ENCODE results near the gene C3orf20. TPM values are rescaled to one million over a fixed set of nuclear protein-coding genes. Genes with fewer than 3 reads are reported as not detected.

Gene C3orf20
- total RNA-seq, 4 donors from 2014 or later: 0.29 TPM; not detected in 3

- WGBS, 2 donors: 78 to 87% methylated on average over 2 of the region's 2 CpGs
- peaks cover 75 to 80% of the 10 kb centered on the region in 2 donors for H3K36me3 ChIP-seq
- intact Hi-C loops (cut with DNase I): no loop called here
Observed at GRCh38 chr3:14657579-14657978, 17.4 kb upstream of the C3orf20 start.

DNA sequence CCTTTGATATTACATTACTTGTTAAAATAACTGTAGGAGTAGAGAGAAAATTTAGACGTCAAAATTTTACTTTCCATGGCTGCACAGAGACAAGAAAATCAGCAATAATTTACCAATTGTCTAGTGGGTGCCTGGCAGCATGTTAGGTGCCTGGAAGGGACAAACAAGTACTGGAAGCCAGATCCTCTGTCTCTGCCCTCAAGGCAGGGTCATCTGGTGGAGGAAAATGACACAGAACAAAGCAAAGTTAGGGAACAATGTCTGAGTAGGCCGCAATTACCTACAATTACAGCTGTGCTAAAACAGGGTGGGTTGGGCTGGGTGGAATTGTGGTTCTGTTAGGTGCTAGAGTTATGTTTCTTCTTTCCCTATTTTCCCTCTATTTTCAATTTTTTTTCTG, 16.0 kb upstream of the C3orf20 start:
- WGBS, 2 donors: 92 to 94% methylated on average over 2 of the region's 2 CpGs
- Histone ChIP-seq H3K4me1 (peaks cover 0 to 1% of the 10 kb centered on the region in 2 donors), H3K9me3 (no peaks in the 10 kb centered on the region), H3K4me3 (replicated peaks in 1 of 3) (no peak overlapping the region), H3K36me3 (peaks cover 89% of the 10 kb centered on the region in 2 donors), H3K27ac (no peak overlapping the region), H3K27me3 (no peaks in the 10 kb centered on the region)
- intact Hi-C loops (cut with DNase I): no loop called here
- TF ChIP-seq CTCF (IDR thresholded peaks at IDR 0.05): no peak
- no peak for TF ChIP-seq POLR2A (IDR thresholded peaks at IDR 0.05)
- no peak for DNase-seq

More at GRCh38 chr3:14657579-14657978, 17.4 kb upstream of the C3orf20 start:
- Histone ChIP-seq H3K4me1 (peaks cover 11 to 15% of the 10 kb centered on the region in 2 donors), H3K27ac (no peak overlapping the region), H3K27me3 (no peaks in the 10 kb centered on the region), H3K4me3 (replicated peaks in 1 of 3) (no peak overlapping the region), H3K9me3 (no peaks in the 10 kb centered on the region)
- TF ChIP-seq CTCF (IDR thresholded peaks at IDR 0.05): no peak
- no peak for TF ChIP-seq POLR2A (IDR thresholded peaks at IDR 0.05)
- DNase-seq: no peak

GRCh38 chr3:14660942-14661341, 14.0 kb upstream of the C3orf20 start:
- 89% methylated on average over 4 of the region's 4 CpGs for WGBS, 2 donors
- no peak for DNase-seq
- Histone ChIP-seq H3K9me3 (no peaks in the 10 kb centered on the region), H3K27ac (no peak overlapping the region), H3K27me3 (no peaks in the 10 kb centered on the region), H3K36me3 (peaks cover 86 to 90% of the 10 kb centered on the region in 2 donors), H3K4me3 (replicated peaks in 1 of 3) (no peak overlapping the region), H3K4me1 (no peaks in the 10 kb centered on the region)
- intact Hi-C loops (cut with DNase I): no loop called here
- TF ChIP-seq CTCF (IDR thresholded peaks at IDR 0.05) (no peak), POLR2A (IDR thresholded peaks at IDR 0.05) (no peak)

- intact Hi-C loops (cut with DNase I): no loop called here
- TF ChIP-seq POLR2A (IDR thresholded peaks at IDR 0.05): no peak
- TF ChIP-seq CTCF (IDR thresholded peaks at IDR 0.05): no peak
- 91 to 92% methylated on average over 5 of the region's 5 CpGs for WGBS, 2 donors
Observed at GRCh38 chr3:14663396-14664135, 11.4 kb upstream of the C3orf20 start.

DNA sequence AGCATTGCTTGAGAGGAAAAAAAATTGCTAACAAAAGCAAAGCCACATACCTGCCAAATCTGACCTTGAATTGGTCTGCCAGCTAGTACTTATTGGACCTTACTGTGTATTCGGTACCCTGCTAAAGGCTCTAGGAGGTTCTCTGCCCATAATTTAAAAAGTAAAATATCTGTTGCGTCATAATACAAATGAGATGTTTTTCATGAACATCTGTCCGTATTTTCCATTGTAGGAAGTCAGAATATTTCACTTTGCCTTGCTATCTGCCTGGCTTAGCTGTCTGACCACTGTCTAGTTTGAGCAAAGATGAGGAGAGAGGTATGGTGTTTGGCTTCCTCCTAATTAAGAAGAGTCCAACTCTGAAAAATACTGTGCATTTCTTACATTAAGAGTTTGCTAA, 10.8 kb upstream of the C3orf20 start:
- WGBS, 2 donors: 91 to 94% methylated on average over 3 of the region's 3 CpGs
- TF ChIP-seq POLR2A (IDR thresholded peaks at IDR 0.05) (no peak), CTCF (IDR thresholded peaks at IDR 0.05) (no peak)
- Histone ChIP-seq H3K4me3 (replicated peaks in 1 of 3) (no peak overlapping the region), H3K36me3 (peaks cover 82 to 88% of the 10 kb centered on the region in 2 donors), H3K9me3 (no peaks in the 10 kb centered on the region), H3K4me1 (no peaks in the 10 kb centered on the region), H3K27ac (no peak overlapping the region), H3K27me3 (no peaks in the 10 kb centered on the region)
- DNase-seq: no peak
- intact Hi-C loops (cut with DNase I): no loop called here

More at GRCh38 chr3:14663396-14664135, 11.4 kb upstream of the C3orf20 start:
- no peak overlapping the region for H3K4me3 ChIP-seq (replicated peaks in 1 of 3)
- no peak for DNase-seq
- no peak overlapping the region for H3K27ac ChIP-seq
- H3K27me3 ChIP-seq: no peaks in the 10 kb centered on the region
- H3K36me3 ChIP-seq: peaks cover 82 to 88% of the 10 kb centered on the region in 2 donors
- H3K4me1 ChIP-seq: no peaks in the 10 kb centered on the region
- no peaks in the 10 kb centered on the region for H3K9me3 ChIP-seq
